Activated CD4-positive, alpha-beta T cell treated with anti-CD3 and anti-CD28 coated beads, Interleukin-2, amount 50 U/mL, for 16 hours (primary cell): ENCODE measurements around the gene HEXB.
A peak's percentile ranks its signal among the peaks of the same experiment; 100 is the strongest.

Experiments
- DNase-seq: peaks from one replicate; pipeline ENCODE4 v3.0.0-alpha.2; 2020

The HEXB gene

DNA sequence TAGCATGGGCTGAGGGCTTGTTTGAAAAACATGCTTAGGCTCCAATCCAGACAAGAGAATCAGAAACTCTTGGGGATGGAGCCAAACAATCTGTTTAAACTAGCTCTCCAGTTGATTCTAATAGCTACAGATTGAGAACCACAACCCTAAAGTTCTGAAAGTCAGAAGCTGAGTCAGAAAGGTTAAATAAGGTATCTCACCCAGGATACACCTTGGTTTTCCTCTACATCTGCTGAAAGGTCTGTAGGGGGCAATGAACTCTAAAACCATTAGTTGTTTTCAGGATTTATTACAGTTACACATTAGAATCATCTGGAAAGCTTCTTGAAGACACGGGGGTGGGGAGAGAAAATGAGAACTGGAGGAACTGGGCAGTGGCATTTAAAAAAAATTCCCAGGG lies 76.2 kb downstream of the HEXB start:
- no peak for DNase-seq

DNA sequence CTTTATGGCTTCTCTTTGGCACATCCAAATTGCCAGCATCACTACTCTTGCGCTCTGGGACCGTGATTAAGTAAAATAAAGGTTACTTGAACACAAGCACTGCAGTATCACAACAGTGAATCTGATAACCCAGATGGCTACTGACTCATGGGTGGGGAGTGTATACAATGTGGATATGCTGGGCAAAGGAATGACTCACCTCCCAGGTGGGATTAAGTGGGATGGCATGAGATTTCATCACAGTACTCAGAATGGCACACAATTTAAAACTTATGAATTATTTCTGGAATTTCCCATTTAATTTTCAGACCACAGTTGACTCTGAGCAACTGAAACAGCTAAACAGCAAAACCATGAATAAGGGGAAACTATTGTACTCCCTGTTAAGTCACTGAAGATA lies 77.6 kb downstream of the HEXB start:
- peak; percentile 31 for DNase-seq

DNA sequence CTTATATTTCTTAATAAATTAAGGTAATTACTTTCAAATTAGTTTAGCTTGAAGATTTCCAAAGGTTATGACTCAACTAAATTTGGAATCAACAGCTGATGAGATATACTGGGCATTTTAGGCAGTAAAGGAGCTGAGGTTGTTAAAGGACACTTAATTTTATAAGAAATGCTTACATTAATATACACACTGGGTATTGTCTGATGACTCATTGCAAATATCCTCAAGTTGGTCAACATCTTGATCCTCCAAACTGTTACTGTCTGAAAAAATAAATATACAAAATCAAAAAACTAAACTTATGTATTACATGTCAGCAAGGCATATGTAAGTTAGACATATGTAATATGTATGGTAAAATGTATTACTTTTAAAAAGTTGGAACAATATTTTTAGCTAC lies 78.5 kb downstream of the HEXB start:
- no peak for DNase-seq

DNA sequence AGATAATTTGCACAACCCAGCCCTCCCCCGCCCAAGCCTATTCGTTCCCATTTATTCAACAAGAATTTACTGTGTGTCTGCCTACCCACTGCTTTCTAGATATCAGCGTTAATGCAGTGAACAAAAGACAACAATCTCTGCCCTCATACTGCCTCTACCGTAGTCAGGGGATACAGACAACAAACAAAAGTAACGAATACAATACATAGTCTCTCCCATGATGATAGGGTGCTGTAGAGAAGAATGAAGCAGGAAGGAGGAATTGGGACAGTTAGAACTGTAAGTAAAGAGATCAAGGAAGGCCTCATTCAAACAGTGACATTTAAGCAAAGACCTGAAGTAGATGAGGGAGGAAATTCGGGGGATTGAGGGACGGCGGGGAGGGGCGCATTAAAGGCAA lies 80.2 kb downstream of the HEXB start:
- DNase-seq, result no peak

DNA sequence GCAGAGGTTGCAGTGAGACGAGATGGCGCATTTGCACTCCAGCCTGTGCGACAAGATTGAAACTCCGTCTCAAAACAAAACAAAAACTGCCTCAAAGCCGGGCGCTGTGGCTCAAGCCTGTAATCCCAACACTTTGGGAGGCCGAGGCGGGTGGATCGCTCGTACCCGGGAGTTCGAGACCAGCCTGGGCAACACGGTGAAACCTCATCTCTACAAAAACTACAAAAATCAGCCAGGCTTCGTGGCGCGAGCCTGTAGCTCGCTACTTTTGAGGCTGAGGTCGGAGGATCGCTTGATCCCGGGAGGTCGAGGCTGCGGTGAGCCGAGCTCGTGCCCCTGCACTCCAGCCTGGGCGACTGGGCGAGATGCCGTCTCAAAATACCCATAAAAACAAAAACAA lies 80.9 kb downstream of the HEXB start:
- DNase-seq, result no peak

DNA sequence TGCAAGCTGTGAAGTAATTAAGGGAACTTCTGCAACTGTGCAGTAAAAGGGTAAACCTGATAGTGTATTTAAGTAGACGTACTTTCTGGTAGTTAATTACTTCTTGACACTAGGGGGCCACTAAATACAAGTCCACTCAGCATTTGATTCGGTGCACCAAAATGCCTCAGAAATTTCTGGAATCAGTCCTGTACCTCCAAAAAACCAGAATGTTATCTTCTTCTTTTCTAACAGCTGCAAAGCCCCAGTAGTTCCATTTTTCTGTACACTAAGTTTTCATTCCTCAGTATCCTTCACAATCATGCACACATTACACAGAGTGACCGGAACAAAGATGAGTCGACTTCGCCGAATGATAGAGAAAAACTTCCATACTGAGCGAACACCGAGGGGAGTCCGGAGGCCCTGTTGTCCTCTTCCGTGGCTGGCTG lies 81.4 kb downstream of the HEXB start:
- peak; percentile 49 for DNase-seq

DNA sequence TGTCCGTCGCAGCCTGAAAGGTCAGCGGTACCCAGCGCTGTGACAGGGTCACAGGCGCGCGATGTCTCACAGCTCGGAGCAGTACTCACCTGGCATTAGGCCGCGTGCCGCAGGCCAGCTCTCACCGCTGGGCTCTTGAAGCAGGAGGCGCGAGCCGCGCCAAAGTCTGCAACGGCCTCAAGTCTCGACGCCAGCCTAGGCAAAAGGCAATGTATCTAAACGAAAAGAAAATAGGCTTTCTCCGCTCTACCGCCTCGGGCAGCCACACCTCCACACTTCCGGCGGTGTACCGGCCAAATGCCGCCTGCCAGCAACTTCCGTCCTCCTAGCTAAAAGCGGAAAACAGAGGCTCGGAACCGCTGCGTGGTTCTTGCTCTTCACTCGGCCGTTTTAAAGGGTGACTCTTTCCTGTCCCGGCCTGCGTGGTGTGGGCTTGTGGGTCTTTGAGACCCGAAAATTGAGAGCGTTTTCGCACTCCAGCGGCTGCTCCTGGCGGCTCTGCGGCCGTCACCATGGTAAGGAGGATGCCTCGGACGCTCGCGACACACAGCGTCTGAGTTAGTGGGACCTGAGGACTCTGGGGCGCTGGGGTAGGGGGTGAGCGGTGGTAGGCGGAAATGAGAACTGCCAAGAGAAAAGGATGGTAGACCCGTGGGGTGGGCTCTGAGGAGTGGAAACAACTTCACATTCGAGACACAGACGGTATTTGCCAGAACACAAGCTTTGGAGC lies 82.0 kb downstream of the HEXB start, which contains the start of the genes GFM2 and NSA2:
Gene GFM2, minus strand, starts transcription at position 269 of the 730 bp plus-strand sequence. CDS start 3,375 bp downstream, outside the sequence.
Gene NSA2, plus strand, starts transcription at position 401 of the 730 bp plus-strand sequence. Its CDS starts 112 bp downstream, at position 513.
- DNase-seq, result peak; percentile 93

DNA sequence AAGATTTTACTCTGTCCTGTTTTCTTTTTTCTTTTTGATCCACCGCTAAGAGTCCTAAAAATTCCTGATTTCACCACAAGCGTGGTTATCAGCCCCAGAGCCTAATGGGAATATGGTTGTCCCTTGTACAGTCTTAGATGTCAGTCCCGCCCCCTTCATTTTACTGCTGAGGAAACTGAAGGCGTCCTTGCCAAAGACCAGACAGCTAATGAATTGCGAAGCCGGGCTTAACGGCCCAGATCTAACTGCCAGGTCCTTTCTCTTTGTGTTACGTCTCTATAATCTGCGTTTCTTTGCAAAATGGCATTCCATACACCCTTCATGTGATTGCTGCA lies 82.5 kb downstream of the HEXB start:
- peak; percentile 14 for DNase-seq
